GM04503 (cell line): Measurements from ENCODE around the gene KDM1B.
A peak's percentile ranks its signal among the peaks of the same experiment; 100 is the strongest.
"Not testable (repeated sequence)": the region's sequence is repeated elsewhere in the genome, so short reads cannot be mapped to it uniquely, and the experiment has no call there.

ENCODE experiments used
- DNase-seq: peaks from one replicate; pipeline ENCODE4 v3.0.0-alpha.2; 2012; ENCODE audit warnings: low read depth

KDM1B gene

DNA sequence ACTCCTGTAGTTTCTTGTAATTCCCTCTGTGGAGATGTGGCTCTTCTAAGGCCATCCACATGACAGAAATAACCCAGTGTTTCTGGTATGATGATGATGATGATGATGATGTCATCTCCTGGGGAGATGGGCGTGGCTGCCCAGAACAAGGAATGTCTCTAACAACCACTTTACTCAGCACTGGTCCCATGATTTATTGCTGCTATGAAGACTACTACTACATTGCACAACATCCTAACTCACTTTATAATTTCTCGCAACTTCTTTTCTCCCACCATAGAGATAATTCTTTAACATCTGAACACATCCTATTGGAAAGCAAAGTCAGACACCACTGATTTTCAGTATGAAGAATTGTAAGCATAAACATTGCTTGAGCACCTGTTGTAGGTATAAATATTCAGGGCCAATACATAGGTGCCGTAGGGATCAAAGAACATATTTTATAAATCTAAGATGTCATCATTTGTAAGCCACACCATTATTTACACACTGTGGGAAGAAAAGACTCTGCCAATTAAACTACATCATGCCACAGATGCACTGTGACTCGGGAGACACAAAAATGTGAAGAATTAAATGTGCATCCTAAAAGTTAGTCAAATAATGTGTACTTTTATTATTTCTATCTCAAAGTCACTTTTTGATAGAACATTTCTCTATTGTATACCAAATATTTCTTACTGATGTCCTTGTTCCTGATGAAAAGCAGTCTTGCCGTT, 6.8 kb upstream of the KDM1B start:
- DNase-seq, result peak; percentile 85

GRCh38 chr6:18151391-18151790, 3.8 kb upstream of the KDM1B start:
- not testable (repeated sequence) for DNase-seq

GRCh38 chr6:18151801-18152200, 3.4 kb upstream of the KDM1B start:
- no peak for DNase-seq

DNA sequence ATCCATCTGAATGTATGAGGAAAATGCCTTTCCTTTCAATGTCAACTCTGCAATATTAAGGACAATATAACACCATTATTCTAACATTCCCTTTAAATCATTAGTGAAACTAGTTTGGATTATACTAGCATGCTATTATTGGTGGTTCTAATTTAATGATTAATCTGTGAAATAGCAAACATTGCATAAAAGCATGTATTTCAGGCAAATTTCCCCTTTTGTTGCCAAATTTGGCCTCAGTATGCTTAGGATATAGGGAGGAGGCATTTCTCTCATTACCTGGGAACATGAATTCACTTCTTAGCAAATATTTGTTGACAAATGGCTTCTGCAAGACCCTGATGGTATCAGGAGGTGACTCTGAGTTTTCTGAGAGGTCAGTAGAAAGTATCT, 1.9 kb upstream of the KDM1B start:
- DNase-seq, result no peak

GRCh38 chr6:18154507-18155149, 594 bp upstream of the KDM1B start, which contains the start of gene TPMT:
TSS of gene TPMT (minus strand) at chr6:18155077. CDS start at chr6:18149127, 5,950 bp downstream.
- DNase-seq, result no peak

DNA sequence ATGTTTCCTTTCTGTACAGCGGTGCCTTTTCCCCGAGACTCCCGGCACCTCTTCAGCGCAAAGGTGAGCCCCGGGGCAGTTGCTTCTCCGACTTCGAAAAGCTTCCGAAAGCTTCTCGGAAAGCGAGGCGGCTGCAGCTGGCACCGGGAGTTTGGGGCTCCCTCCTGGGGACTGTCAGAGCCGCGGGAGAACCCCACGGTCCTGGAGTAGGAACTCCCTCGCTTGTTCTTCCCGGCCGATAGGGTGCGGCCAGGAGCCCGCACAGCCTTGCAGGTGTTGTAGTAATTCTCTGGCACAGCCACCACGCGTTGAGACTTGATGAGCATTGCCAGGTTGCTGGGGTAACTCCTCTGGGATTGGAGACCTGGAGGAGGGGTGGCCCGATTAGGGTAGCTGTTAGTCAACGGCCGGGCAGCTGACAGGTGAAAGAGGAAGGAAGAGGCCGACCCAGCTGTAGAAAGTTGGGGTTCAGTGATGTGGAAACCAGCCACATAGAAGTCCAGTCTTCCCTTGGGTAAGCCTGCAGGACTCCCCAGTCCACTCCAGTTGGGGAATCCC, 721 bp downstream of the KDM1B start:
- DNase-seq, result no peak

GRCh38 chr6:18160911-18161310, 5.7 kb downstream of the KDM1B start:
- DNase-seq, result no peak

DNA sequence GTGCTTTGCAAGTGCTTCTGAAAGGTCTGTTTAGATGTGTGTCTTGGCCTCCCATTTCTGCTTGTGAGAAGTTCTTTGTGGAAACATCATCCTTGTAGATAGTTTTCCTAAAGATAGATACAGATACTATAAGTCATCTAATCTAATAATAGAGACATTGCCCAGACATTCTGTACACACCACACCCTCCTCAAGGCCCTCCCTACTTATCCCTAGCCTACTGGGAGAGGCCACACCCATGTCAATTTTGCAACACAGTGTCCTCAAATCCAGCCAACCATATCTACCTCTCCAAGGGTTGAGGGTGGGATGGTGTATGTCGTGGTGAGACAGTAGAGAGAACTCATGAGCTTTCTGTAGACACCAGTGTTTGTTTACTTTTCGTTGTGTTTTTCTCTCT, 6.2 kb downstream of the KDM1B start:
- DNase-seq, result no peak

DNA sequence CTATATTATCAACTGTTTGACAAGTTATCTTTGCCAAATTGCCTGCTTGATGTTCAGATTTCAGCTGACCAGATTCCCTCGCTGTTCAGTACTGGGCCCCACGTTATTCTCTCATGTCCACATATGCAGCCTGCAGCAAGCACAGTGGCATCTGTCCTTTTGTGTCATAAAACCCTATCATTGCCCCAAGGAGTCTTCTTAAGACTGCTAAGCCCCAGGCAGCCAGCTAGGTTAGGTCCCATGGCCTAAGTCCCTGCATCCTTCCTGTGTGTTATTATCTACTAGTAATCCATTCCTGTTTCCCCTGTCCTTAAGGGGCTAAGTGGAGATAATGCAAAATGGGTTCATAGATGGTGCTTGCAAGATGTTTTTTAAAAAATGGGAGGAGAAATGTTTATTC, 7.2 kb downstream of the KDM1B start:
- no peak for DNase-seq

- no peak for DNase-seq
Observed at GRCh38 chr6:18165751-18166150, 10.5 kb downstream of the KDM1B start.

GRCh38 chr6:18166312-18167036, 11.3 kb downstream of the KDM1B start:
- no peak for DNase-seq

- no peak for DNase-seq
Observed at GRCh38 chr6:18168264-18168663, 13.0 kb downstream of the KDM1B start.

DNA sequence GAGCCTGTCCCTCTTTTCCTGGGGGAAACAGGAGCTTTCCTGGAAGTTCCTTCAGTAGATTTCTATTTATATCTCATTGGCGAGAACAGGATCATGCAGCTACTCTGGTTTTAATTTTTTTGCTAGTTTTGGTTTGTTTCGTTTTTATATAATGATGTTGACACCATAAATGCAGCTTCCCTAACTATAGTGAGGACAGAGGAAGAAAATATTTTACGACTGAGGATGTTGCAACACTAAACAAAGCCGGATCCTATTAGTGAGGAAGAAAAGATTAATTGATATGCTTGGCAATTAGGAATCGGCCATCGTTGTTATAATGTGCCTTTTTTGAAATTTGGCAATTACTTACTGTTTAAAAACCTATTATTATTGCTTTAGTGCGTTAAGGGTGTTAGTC, 16.6 kb downstream of the KDM1B start:
- DNase-seq, result no peak

GRCh38 chr6:18176198-18176597, 21.0 kb downstream of the KDM1B start:
- DNase-seq, result not testable (repeated sequence)

- no peak for DNase-seq
Observed at GRCh38 chr6:18177286-18177965, 22.2 kb downstream of the KDM1B start.

DNA sequence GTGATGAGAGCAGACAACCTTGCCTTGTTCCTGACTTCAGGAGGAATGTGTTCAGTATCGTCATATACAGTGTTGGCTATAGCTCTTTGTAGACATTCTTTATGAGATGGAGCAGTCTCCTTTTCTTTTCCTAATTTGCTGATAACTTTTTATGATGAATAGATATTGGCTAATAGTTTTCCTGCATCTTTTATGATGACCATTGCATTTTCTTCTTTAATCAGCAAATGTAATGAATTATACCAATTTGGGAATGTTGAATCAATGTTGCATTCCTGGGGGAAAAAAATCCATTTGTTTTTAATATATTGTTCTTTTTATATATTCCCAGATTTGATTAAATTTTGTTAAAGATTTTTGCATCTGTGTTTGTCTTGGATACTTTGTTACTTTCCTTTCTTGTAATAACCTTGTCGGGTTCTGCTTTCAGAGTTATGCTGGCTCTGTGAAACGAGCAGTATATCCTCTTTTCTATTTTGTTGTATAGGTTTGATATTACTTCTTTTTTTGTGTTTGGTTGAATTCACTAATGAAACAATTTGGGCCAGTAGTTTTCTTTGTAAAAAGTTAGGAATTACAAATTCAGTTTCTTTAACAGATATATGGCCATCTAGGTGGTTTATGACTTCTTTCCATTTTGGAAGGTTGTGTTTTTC, 23.9 kb downstream of the KDM1B start:
- no peak for DNase-seq

- no peak for DNase-seq
Observed at GRCh38 chr6:18179770-18180356, 24.6 kb downstream of the KDM1B start.

GRCh38 chr6:18182568-18182967, 27.3 kb downstream of the KDM1B start:
- DNase-seq, result no peak

DNA sequence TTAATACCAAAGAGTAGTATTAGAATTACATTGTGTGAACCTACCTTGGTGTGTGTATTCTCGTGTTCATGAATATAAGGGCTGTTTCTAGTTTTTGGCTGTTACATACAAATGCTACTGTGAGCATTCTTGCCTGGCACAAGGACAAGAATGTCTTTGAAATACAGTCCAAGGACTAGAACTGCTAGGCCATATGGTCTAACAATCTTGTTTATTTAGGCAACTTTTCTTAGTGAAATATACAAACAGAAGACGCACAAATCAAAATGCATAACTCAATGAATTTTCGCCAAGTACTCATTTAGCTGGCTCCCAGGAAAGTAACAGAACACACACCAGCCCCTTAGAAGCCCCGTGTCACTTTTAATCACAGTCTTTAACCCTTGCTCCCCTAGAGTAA, 28.5 kb downstream of the KDM1B start:
- no peak for DNase-seq

DNA sequence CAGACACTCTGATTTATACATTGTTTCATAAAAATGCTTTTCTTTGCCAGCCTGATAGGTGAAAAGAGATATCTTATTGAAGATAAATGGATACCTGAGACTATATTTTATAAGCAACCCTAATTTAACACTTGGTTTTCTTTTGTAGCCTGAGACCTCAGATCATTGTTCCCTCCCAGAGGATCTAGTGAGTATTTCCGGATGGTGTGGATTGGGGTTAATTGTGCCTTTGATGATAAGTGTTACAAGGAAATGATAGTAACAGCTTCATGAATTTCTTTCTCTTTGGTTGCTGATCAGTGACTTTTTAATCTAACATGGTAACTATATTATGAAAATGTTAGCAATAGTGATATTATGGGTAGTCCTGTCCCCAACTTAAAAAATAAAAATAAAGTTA, 30.4 kb downstream of the KDM1B start:
- DNase-seq, result no peak

- no peak for DNase-seq
Observed at GRCh38 chr6:18186033-18186432, 30.8 kb downstream of the KDM1B start.
